ENCODE measurements around the gene SDE2.
"Not testable (repeated sequence)": the region's sequence is repeated elsewhere in the genome, so short reads cannot be mapped to it uniquely, and the experiment has no call there.

SDE2 gene

GRCh38 chr1:226006686-226007085 lies 7.5 kb upstream of the SDE2 start:
- DNase-seq (ENCODE audit: low spot score) = no peak

GRCh38 chr1:226004396-226004795 lies 5.3 kb upstream of the SDE2 start:
- no peak for DNase-seq (ENCODE audit: low spot score)

GRCh38 chr1:226003502-226004170 lies 4.5 kb upstream of the SDE2 start:
- no peak for DNase-seq (ENCODE audit: low spot score)

- peak; percentile 62 for DNase-seq (ENCODE audit: low spot score)
Measured at GRCh38 chr1:226002667-226003501, 3.7 kb upstream of the SDE2 start.

- no peak for DNase-seq (ENCODE audit: low spot score)
Measured at GRCh38 chr1:226001963-226002666, 3.0 kb upstream of the SDE2 start.

GRCh38 chr1:226001088-226001487 lies 1.9 kb upstream of the SDE2 start:
- DNase-seq (ENCODE audit: low spot score) = no peak

GRCh38 chr1:226000493-226001081 lies 1.4 kb upstream of the SDE2 start:
- not testable (repeated sequence) for DNase-seq (ENCODE audit: low spot score)

GRCh38 chr1:225999912-226000337 lies 782 bp upstream of the SDE2 start:
- DNase-seq (ENCODE audit: low spot score) = no peak

- no peak for DNase-seq (ENCODE audit: low spot score)
Measured at GRCh38 chr1:225998560-225999226, 450 bp downstream of the SDE2 start.

GRCh38 chr1:225996946-225997545 lies 2.1 kb downstream of the SDE2 start:
- no peak for DNase-seq (ENCODE audit: low spot score)

GRCh38 chr1:225995919-225996864 lies 3.0 kb downstream of the SDE2 start:
- no peak for DNase-seq (ENCODE audit: low spot score)

- no peak for DNase-seq (ENCODE audit: low spot score)
Measured at GRCh38 chr1:225990705-225991464, 8.3 kb downstream of the SDE2 start.

- no peak for DNase-seq (ENCODE audit: low spot score)
Measured at GRCh38 chr1:225987491-225988316, 11.4 kb downstream of the SDE2 start.

GRCh38 chr1:225981714-225982113 lies 17.4 kb downstream of the SDE2 start:
- no peak for DNase-seq (ENCODE audit: low spot score)

- no peak for DNase-seq (ENCODE audit: low spot score)
Measured at GRCh38 chr1:225980005-225980836, 18.9 kb downstream of the SDE2 start.

GRCh38 chr1:225979421-225979820 lies 19.7 kb downstream of the SDE2 start:
- DNase-seq (ENCODE audit: low spot score) = no peak

- DNase-seq (ENCODE audit: low spot score) = peak; percentile 37
Measured at GRCh38 chr1:225977937-225978748, 21.0 kb downstream of the SDE2 start.

All from D341Med (cell line).